ENCODE results near the gene CPEB1.

GRCh38 chr15:82648257-82649103 is 1.3 kb upstream of the CPEB1 start:
- TF ChIP-seq CTCF (IDR thresholded peaks at IDR 0.05) (no peak), POLR2AphosphoS5 (IDR thresholded peaks at IDR 0.05) (no peak)

Data from suprapubic skin (tissue), 3 donors.